Activated CD8-positive, alpha-beta T cell treated with anti-CD3 and anti-CD28 coated beads, Interleukin-2, amount 10 ng/mL, durations not matched to agents 7 days and 5 days (primary cell): ENCODE data around the gene ARFRP1. TPM values are rescaled to one million over a fixed set of nuclear protein-coding genes. Genes with fewer than 3 reads are reported as not detected.

ENCODE experiments used
- ATAC-seq: fragments of 150-1000 bp; cut with Tn5 transposase; one replicate; pipeline ENCODE4 v1.10.0; 2021; ENCODE audit warnings: moderate library complexity
- CTCF ChIA-PET: fragments of 350-600 bp; sonication (Branson Sonifier 250); formaldehyde crosslinking; loops from one replicate; lab custom pipeline; 2021; ENCODE audit warnings: antibody characterized with exemption; lab: Charles Lee
- POLR2A ChIA-PET: fragments of 350-600 bp; sonication (Branson Sonifier 250); formaldehyde crosslinking; loops from one replicate; lab custom pipeline; 2021; ENCODE audit warnings: antibody characterized with exemption; lab: Charles Lee
- DNase-seq: peaks from one replicate; pipeline ENCODE4 v3.0.0-alpha.2; 2020
- H3K27ac Mint-ChIP-seq: one replicate; pipeline ENCODE4 v1.8.0; 2021; ENCODE audit warnings: mild to moderate bottlenecking, mixed read lengths
- H3K27me3 Mint-ChIP-seq: one replicate; pipeline ENCODE4 v1.8.0; 2021; ENCODE audit warnings: low read depth, mixed read lengths
- H3K36me3 Mint-ChIP-seq: one replicate; pipeline ENCODE4 v1.8.0; 2021; ENCODE audit warnings: low read depth, mixed read lengths
- H3K4me1 Mint-ChIP-seq: one replicate; pipeline ENCODE4 v1.8.0; 2021; ENCODE audit warnings: low read depth, mixed read lengths
- H3K4me3 Mint-ChIP-seq: one replicate; pipeline ENCODE4 v1.8.0; 2021; ENCODE audit warnings: mild to moderate bottlenecking, mixed read lengths
- H3K9me3 Mint-ChIP-seq: one replicate; pipeline ENCODE4 v1.8.0; 2022; ENCODE audit warnings: mixed read lengths; ENCODE audit not compliant: insufficient read depth
- total RNA-seq, 2 experiments: library from RNA; stranded (reverse); gene quantifications; one replicate each; pipeline ENCODE4 v1.2.3, GENCODE V29; 2021

ARFRP1 gene
- 10 to 100 TPM; 55.2 to 57.6 TPM for total RNA-seq

- no peaks in the 10 kb centered on the region for H3K27me3 Mint-ChIP-seq
- H3K27ac Mint-ChIP-seq: peak within 1 kb of the TSS; percentile 81
- peak; percentile 81 for ATAC-seq
- H3K4me1 Mint-ChIP-seq: peaks cover 44% of the 10 kb centered on the region
- DNase-seq: peak; percentile 90
- H3K9me3 Mint-ChIP-seq: no peaks in the 10 kb centered on the region
- ChIA-PET POLR2A (interaction anchor here (0.6 to 2.2 kb wide), 20 partner anchors 9 to 356 kb away, joined by 3 to 19 read pairs (median 4); partner anchors contain the start of genes GMEB2, LIME1, RTEL1 and SLC2A4RG), CTCF (interaction anchor here (0.6 to 4.2 kb wide), 28 partner anchors 8 to 350 kb away, joined by 3 to 70 read pairs (median 4); partner anchors contain the start of genes GMEB2, LIME1, RTEL1 and SAMD10)
- H3K36me3 Mint-ChIP-seq: peaks cover 65% of the 10 kb centered on the region
- peak within 1 kb of the TSS; percentile 90 for H3K4me3 Mint-ChIP-seq
Observed at GRCh38 chr20:63707558-63708300, at the start of gene ARFRP1, which contains the start of gene ZGPAT. ARFRP1 (minus strand) TSS chr20:63707976; CDS start chr20:63707091, 885 bp downstream. ZGPAT (plus strand) TSS chr20:63708039; CDS start chr20:63708581, 542 bp downstream.

- Mint-ChIP-seq H3K27ac (peak overlapping the region; percentile 67), H3K4me1 (peaks cover 30% of the 10 kb centered on the region), H3K27me3 (peaks cover 19% of the 10 kb centered on the region), H3K9me3 (no peaks in the 10 kb centered on the region), H3K4me3 (no peak overlapping the region), H3K36me3 (no peaks in the 10 kb centered on the region)
- ChIA-PET POLR2A (interaction anchor here (1.4 kb wide), 1 partner anchor 16 kb away, joined by 3 read pairs; no protein-coding TSS in a partner anchor), CTCF (no interaction called here)
- peak; percentile 78 for DNase-seq
- ATAC-seq: peak; percentile 70
Observed at GRCh38 chr20:63756648-63756991, 48.8 kb upstream of the ARFRP1 start.

- Mint-ChIP-seq H3K27me3 (peaks cover 19% of the 10 kb centered on the region), H3K27ac (peak overlapping the region; percentile 67)
- POLR2A ChIA-PET: interaction anchor here (1.4 kb wide), 1 partner anchor 15 kb away, joined by 3 read pairs; no protein-coding TSS in a partner anchor
Observed at GRCh38 chr20:63755933-63756647, 48.3 kb upstream of the ARFRP1 start.

GRCh38 chr20:63754008-63754407, 46.2 kb upstream of the ARFRP1 start:
- DNase-seq: no peak
- CTCF ChIA-PET: interaction anchor here (1.7 kb wide), 1 partner anchor 32 kb away, joined by 4 read pairs; no protein-coding TSS in a partner anchor
- no peak overlapping the region for H3K4me3 Mint-ChIP-seq

More at GRCh38 chr20:63755933-63756647, 48.3 kb upstream of the ARFRP1 start:
- Mint-ChIP-seq H3K36me3 (no peaks in the 10 kb centered on the region), H3K4me3 (no peak overlapping the region), H3K9me3 (no peaks in the 10 kb centered on the region), H3K4me1 (peaks cover 33% of the 10 kb centered on the region)
- ATAC-seq: no peak
- DNase-seq: no peak
- CTCF ChIA-PET: interaction anchor here (0.9 to 1.1 kb wide), 2 partner anchors 109 to 218 kb away, joined by 3 read pairs; partner anchors contain the start of gene TPD52L2

DNA sequence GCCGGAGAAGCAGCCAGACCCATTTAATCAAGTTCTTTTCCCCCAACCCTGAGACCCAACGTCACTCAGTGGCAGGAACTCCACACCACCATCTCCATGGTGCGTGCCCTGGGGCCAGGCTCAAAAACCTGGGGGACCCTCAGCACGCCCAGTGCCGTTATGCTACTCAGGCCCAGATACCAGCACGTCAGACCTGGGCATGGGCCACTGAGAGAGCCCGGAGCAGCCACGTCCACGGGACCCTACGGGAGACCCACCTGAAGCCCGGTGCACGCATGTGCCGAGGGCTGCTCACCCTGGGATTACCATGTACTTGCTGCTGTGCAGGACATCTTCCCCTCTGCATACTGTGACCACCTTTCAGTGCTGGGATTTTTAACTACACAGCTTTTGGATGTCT, 45.6 kb upstream of the ARFRP1 start:
- CTCF ChIA-PET: interaction anchor here (1.7 kb wide), 1 partner anchor 32 kb away, joined by 4 read pairs; no protein-coding TSS in a partner anchor

More at GRCh38 chr20:63754008-63754407, 46.2 kb upstream of the ARFRP1 start:
- Mint-ChIP-seq H3K9me3 (no peaks in the 10 kb centered on the region), H3K27me3 (peaks cover 11% of the 10 kb centered on the region), H3K27ac (peak overlapping the region; percentile 37), H3K4me1 (peaks cover 48% of the 10 kb centered on the region), H3K36me3 (no peaks in the 10 kb centered on the region)
- no peak for ATAC-seq
- POLR2A ChIA-PET: interaction anchor here (1.2 kb wide), 1 partner anchor 108 kb away, joined by 3 read pairs; no protein-coding TSS in a partner anchor

GRCh38 chr20:63752411-63753101, 44.8 kb upstream of the ARFRP1 start:
- ATAC-seq (no peak), DNase-seq (no peak)
- no peaks in the 10 kb centered on the region for H3K9me3 Mint-ChIP-seq
- no peak overlapping the region for H3K27ac Mint-ChIP-seq
- H3K27me3 Mint-ChIP-seq: peaks cover 6% of the 10 kb centered on the region
- POLR2A ChIA-PET: no interaction called here
- peaks cover 44% of the 10 kb centered on the region for H3K4me1 Mint-ChIP-seq
- H3K36me3 Mint-ChIP-seq: no peaks in the 10 kb centered on the region
- CTCF ChIA-PET: interaction anchor here (1.0 kb wide), 1 partner anchor 12 kb away, joined by 3 read pairs; no protein-coding TSS in a partner anchor
- no peak overlapping the region for H3K4me3 Mint-ChIP-seq

More for the DNA sequence above, 45.6 kb upstream of the ARFRP1 start:
- peaks cover 9% of the 10 kb centered on the region for H3K27me3 Mint-ChIP-seq
- H3K4me1 Mint-ChIP-seq: peaks cover 48% of the 10 kb centered on the region
- POLR2A ChIA-PET: interaction anchor here (1.2 kb wide), 1 partner anchor 109 kb away, joined by 3 read pairs; no protein-coding TSS in a partner anchor
- DNase-seq (no peak), ATAC-seq (no peak)
- H3K9me3 Mint-ChIP-seq: no peaks in the 10 kb centered on the region
- no peaks in the 10 kb centered on the region for H3K36me3 Mint-ChIP-seq
- H3K4me3 Mint-ChIP-seq: no peak overlapping the region
- no peak overlapping the region for H3K27ac Mint-ChIP-seq

DNA sequence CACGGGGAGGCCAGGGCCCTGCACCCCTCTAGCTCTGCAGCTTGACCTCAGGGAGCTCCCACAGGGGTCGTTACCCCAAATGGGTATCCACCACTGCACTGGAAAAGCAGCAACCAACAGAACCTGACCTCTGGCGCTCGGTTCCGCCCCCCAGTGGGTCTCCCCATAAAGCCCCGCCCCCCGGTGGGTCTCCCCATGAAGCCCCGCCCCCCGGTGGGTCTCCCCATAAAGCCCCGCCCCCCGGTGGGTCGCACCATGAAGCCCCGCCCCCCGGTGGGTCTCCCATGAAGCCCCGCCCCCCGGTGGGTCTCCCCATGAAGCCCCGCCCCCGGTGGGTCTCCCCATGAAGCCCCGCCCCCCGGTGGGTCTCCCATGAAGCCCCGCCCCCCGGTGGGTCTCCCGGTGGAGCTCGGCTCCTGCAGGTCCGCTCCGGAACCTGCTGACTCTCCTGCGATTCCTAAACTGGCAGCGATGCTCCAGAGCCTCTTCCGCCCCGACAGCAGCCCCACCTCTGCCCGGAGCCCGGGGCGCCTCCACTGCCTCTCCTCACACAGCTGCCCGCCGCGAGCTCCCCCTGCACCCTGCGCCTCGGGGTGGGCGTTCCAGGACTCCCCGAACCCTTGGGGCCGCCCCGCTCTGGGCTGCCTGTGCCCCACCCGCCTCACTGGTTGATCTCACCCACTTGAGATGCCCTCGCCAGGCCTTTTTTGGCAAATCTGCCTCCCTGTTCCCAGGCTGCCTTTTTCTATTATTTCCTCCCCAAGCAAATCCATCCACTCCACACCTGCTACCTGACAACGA, 43.9 kb upstream of the ARFRP1 start:
- ATAC-seq (no peak), DNase-seq (peak; percentile 57)
- Mint-ChIP-seq H3K4me3 (peak overlapping the region; percentile 66), H3K4me1 (peaks cover 36% of the 10 kb centered on the region), H3K36me3 (no peaks in the 10 kb centered on the region), H3K27me3 (peaks cover 2% of the 10 kb centered on the region), H3K27ac (peak overlapping the region; percentile 92), H3K9me3 (no peaks in the 10 kb centered on the region)
- ChIA-PET POLR2A (interaction anchor here (1.4 to 1.7 kb wide), 3 partner anchors 15 to 230 kb away, joined by 4 to 8 read pairs (median 5); partner anchors contain the start of genes ARFRP1, LIME1 and ZGPAT), CTCF (interaction anchor here (0.8 to 2.7 kb wide), 6 partner anchors 11 to 44 kb away, joined by 3 to 8 read pairs (median 4); partner anchors contain the start of genes ARFRP1, LIME1 and ZGPAT)

DNA sequence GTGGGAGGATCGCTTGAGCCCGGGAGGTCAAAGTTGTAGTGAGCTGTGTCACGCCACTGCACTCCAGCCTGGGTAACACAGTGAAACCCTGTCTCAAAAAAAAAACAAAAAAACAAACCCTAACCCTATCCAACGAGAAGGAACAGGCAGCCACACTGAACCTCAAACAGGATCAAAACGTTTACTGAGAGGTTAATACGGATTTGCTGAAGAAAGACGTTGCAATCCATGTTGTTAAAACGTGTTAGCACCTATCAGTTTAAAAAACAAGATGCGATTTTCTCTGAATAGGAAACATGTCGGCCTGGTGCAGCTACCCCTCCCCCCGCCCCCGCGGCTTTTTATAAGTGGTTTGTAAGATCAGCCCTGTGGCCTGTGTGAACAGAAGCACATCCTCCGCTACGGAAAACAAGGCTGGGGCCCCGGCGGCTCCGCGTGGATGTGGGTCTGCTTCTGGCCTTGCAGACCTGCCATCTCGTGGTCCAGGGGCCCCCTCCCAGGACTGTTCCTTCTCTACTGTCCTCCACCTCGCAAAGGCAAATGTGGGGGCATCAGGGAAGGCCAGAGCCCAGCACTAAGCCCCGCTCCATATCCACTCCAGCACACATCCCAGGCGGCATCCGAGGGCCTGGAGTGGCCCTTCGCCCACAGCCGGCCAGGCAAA, 43.2 kb upstream of the ARFRP1 start:
- CTCF ChIA-PET: interaction anchor here (0.8 to 2.7 kb wide), 5 partner anchors 10 to 43 kb away, joined by 3 to 8 read pairs (median 4); partner anchors contain the start of genes ARFRP1, LIME1 and ZGPAT
- Mint-ChIP-seq H3K27me3 (peaks cover 2% of the 10 kb centered on the region), H3K9me3 (no peaks in the 10 kb centered on the region), H3K36me3 (no peaks in the 10 kb centered on the region), H3K4me3 (peak overlapping the region; percentile 66), H3K27ac (peak overlapping the region; percentile 92), H3K4me1 (peaks cover 29% of the 10 kb centered on the region)
- POLR2A ChIA-PET: interaction anchor here (1.4 to 3.0 kb wide), 4 partner anchors 10 to 230 kb away, joined by 4 to 14 read pairs (median 6); partner anchors contain the start of genes ARFRP1, LIME1 and ZGPAT
- ATAC-seq (peak; percentile 78), DNase-seq (peak; percentile 81)

GRCh38 chr20:63749597-63750508, 42.1 kb upstream of the ARFRP1 start:
- no peak for DNase-seq
- Mint-ChIP-seq H3K4me1 (peaks cover 26% of the 10 kb centered on the region), H3K9me3 (no peaks in the 10 kb centered on the region), H3K4me3 (no peak overlapping the region), H3K27me3 (peaks cover 2% of the 10 kb centered on the region), H3K27ac (peak overlapping the region; percentile 92), H3K36me3 (no peaks in the 10 kb centered on the region)
- ChIA-PET CTCF (interaction anchor here (1.5 to 2.7 kb wide), 2 partner anchors 36 to 42 kb away, joined by 6 to 8 read pairs; partner anchors contain the start of genes ARFRP1 and ZGPAT), POLR2A (interaction anchor here (0.6 to 3.0 kb wide), 3 partner anchors 9 to 143 kb away, joined by 3 to 14 read pairs (median 8); partner anchors contain the start of genes ARFRP1 and ZGPAT)
- no peak for ATAC-seq
